Spinal cord (tissue), 10 donors: ENCODE results near the gene UBL4A. TPM values are rescaled to one million over a fixed set of nuclear protein-coding genes. Genes with fewer than 3 reads are reported as not detected.
"Not testable (repeated sequence)": the region's sequence is repeated elsewhere in the genome, so short reads cannot be mapped to it uniquely, and the experiment has no call there.

Experiments used
- DNase-seq, 6 donors: peaks; one replicate each; pipeline versions ENCODE4 v3.0.0 to v3.0.0-alpha.2; 2013 to 2015; ENCODE audit warnings: low spot score in 6 of 6, low read depth in 4 of 6
- H3K27ac ChIP-seq: one replicate; pipeline ENCODE4 v1.5.1; 2013; ENCODE audit warnings: low read depth, low read length, control low read depth
- H3K27me3 ChIP-seq: one replicate; pipeline ENCODE4 v1.6.1; 2013; ENCODE audit warnings: low read length; ENCODE audit not compliant: control insufficient read depth, insufficient read depth
- H3K36me3 ChIP-seq: one replicate; pipeline ENCODE4 v1.6.1; 2013; ENCODE audit warnings: low read length; ENCODE audit not compliant: control insufficient read depth, insufficient read depth
- H3K4me1 ChIP-seq: one replicate; pipeline ENCODE4 v1.6.1; 2013; ENCODE audit warnings: low read length; ENCODE audit not compliant: control insufficient read depth, insufficient read depth
- H3K4me3 ChIP-seq: one replicate; pipeline ENCODE4 v1.5.1; 2013; ENCODE audit warnings: low read depth, low read length, control low read depth
- H3K9me3 ChIP-seq: one replicate; pipeline ENCODE4 v1.6.1; 2013; ENCODE audit warnings: low read length; ENCODE audit not compliant: control insufficient read depth, insufficient read depth
- WGBS: methylation state at CpG from one replicate; pipeline ENCODE4 v1.1.5; 2013; ENCODE audit warnings: missing lambda C conversion rate; ENCODE audit not compliant: insufficient coverage; 5-methylcytosine and 5-hydroxymethylcytosine counted together
- polyA plus RNA-seq, 2 donors: library from polyadenylated mRNA; unstranded; fragments of 120-200 nt; gene quantifications; one replicate each; pipeline ENCODE4 v1.2.1, GENCODE V29; 2013; ENCODE audit not compliant: insufficient read length in 2 of 2
- total RNA-seq, 2 donors: library from RNA; depleted of rRNA in 1 of 2; stranded (reverse); fragments of 120-200 nt in 1 of 2; fragments of >200 nt in 1 of 2; gene quantifications; one replicate each; pipeline versions ENCODE4 v1.2.3 to v1.2.4, GENCODE V29; 2013 to 2014
- donor health status: healthy.

Gene UBL4A
- total and polyA plus RNA-seq, 4 donors = 29.6 to 38.3 (median 34.8) TPM

GRCh38 chrX:154511761-154512160 is 25.3 kb upstream of the UBL4A start:
- WGBS = 96% methylated on average over 8 of the region's 12 CpGs
- Histone ChIP-seq H3K9me3 (no peaks in the 10 kb centered on the region), H3K27me3 (no peaks in the 10 kb centered on the region), H3K4me3 (no peak overlapping the region), H3K4me1 (peaks cover 21% of the 10 kb centered on the region), H3K36me3 (peaks cover 38% of the 10 kb centered on the region), H3K27ac (no peak overlapping the region)
- DNase-seq = no peak

GRCh38 chrX:154509455-154509854 is 23.0 kb upstream of the UBL4A start:
- H3K27me3 ChIP-seq = no peaks in the 10 kb centered on the region
- no peak overlapping the region for H3K27ac ChIP-seq
- peaks cover 15% of the 10 kb centered on the region for H3K4me1 ChIP-seq
- DNase-seq = no peak
- no peak overlapping the region for H3K4me3 ChIP-seq
- WGBS = 60% methylated on average over 1 of the region's 5 CpGs
- no peaks in the 10 kb centered on the region for H3K9me3 ChIP-seq
- H3K36me3 ChIP-seq = peaks cover 51% of the 10 kb centered on the region

GRCh38 chrX:154508384-154508745 is 21.9 kb upstream of the UBL4A start:
- WGBS = 90% methylated on average over 11 of the region's 13 CpGs
- DNase-seq = no peak
- H3K36me3 ChIP-seq = peaks cover 51% of the 10 kb centered on the region
- H3K27ac ChIP-seq = no peak overlapping the region
- no peaks in the 10 kb centered on the region for H3K27me3 ChIP-seq
- no peaks in the 10 kb centered on the region for H3K9me3 ChIP-seq
- H3K4me1 ChIP-seq = peaks cover 15% of the 10 kb centered on the region
- no peak overlapping the region for H3K4me3 ChIP-seq

- WGBS = 81% methylated on average over 14 of the region's 24 CpGs
- Histone ChIP-seq H3K36me3 (peaks cover 48% of the 10 kb centered on the region), H3K4me1 (peaks cover 15% of the 10 kb centered on the region), H3K9me3 (no peaks in the 10 kb centered on the region), H3K4me3 (no peak overlapping the region), H3K27ac (no peak overlapping the region), H3K27me3 (no peaks in the 10 kb centered on the region)
- DNase-seq = no peak
These were observed 21.4 kb upstream of the UBL4A start for GRCh38 chrX:154507673-154508383.

- H3K9me3 ChIP-seq = no peaks in the 10 kb centered on the region
These were observed 20.3 kb upstream of the UBL4A start for GRCh38 chrX:154506483-154507332.

GRCh38 chrX:154505734-154506133 is 19.3 kb upstream of the UBL4A start:
- 80% methylated on average over 10 of the region's 12 CpGs for WGBS
- no peak for DNase-seq
- Histone ChIP-seq H3K4me3 (no peak overlapping the region), H3K4me1 (peaks cover 15% of the 10 kb centered on the region), H3K36me3 (peaks cover 38% of the 10 kb centered on the region), H3K27ac (no peak overlapping the region), H3K9me3 (no peaks in the 10 kb centered on the region), H3K27me3 (no peaks in the 10 kb centered on the region)

More at GRCh38 chrX:154506483-154507332, 20.3 kb upstream of the UBL4A start:
- Histone ChIP-seq H3K27me3 (no peaks in the 10 kb centered on the region), H3K4me1 (peaks cover 15% of the 10 kb centered on the region), H3K4me3 (no peak overlapping the region), H3K27ac (no peak overlapping the region), H3K36me3 (peaks cover 41% of the 10 kb centered on the region)
- DNase-seq = no peak
- 85% methylated on average over 37 of the region's 37 CpGs for WGBS

GRCh38 chrX:154502989-154503388 is 16.6 kb upstream of the UBL4A start:
- Histone ChIP-seq H3K4me1 (peaks cover 15% of the 10 kb centered on the region), H3K36me3 (peaks cover 25% of the 10 kb centered on the region), H3K4me3 (no peak overlapping the region), H3K27ac (no peak overlapping the region), H3K27me3 (no peaks in the 10 kb centered on the region), H3K9me3 (no peaks in the 10 kb centered on the region)
- WGBS = 100% methylated on average over 1 of the region's 3 CpGs
- no peak for DNase-seq

GRCh38 chrX:154502098-154502497 is 15.7 kb upstream of the UBL4A start:
- Histone ChIP-seq H3K4me1 (peaks cover 7% of the 10 kb centered on the region), H3K36me3 (peaks cover 16% of the 10 kb centered on the region), H3K9me3 (no peaks in the 10 kb centered on the region), H3K27me3 (no peaks in the 10 kb centered on the region), H3K4me3 (no peak overlapping the region), H3K27ac (no peak overlapping the region)
- WGBS = 82% methylated on average over 7 of the region's 8 CpGs
- DNase-seq = no peak

GRCh38 chrX:154501423-154501822 is 15.0 kb upstream of the UBL4A start:
- not testable (repeated sequence) for H3K4me3 ChIP-seq, H3K27me3 ChIP-seq, H3K36me3 ChIP-seq, H3K9me3 ChIP-seq, DNase-seq, H3K27ac ChIP-seq, H3K4me1 ChIP-seq
- WGBS = 84% methylated on average over 7 of the region's 7 CpGs
